ENCODE results near the gene CALD1.

The CALD1 gene

DNA sequence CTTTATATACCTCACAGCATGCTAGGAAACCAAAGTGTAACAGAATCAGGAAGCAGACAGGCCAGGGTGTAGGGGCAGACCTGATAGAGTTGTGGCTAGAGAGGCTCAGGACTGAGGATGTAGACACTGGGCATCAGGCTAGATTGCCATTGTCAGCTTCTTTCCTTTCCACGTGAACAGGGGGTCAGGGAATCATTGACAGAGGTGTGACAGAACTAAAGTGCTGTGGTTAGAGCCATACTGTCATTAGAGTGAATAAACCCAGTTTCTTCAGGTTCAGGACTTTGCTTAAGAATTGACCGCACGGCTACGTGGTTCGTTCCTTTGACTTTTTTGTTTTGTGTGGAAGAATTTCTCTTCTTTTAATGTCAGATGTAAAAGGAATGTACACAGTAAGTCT is 90.7 kb downstream of the CALD1 start:
- DNase-seq, result no peak

DNA sequence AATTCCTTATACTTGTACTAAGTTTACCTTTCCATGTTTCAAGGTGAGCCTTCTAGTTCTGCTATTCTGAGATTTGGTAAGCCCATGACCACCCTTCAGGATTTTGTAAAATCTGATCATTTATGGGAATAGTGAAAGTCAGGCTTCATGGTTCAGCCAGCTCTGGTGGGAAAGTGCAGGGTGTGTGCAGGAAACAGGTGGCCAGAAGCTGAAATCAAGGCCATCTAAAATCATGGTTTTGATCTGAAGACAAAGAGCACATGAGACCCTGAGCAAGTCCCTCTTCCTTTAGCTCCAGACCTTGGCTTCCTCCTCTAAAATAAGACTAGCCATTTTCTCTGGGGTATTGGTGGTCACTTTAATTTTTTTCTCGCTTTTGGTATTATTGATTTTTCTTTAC is 91.3 kb downstream of the CALD1 start:
- DNase-seq, result no peak

GRCh38 chr7:134873253-134873652 is 93.8 kb downstream of the CALD1 start:
- DNase-seq, result no peak

GRCh38 chr7:134874407-134874806 is 95.0 kb downstream of the CALD1 start:
- no peak for DNase-seq

DNA sequence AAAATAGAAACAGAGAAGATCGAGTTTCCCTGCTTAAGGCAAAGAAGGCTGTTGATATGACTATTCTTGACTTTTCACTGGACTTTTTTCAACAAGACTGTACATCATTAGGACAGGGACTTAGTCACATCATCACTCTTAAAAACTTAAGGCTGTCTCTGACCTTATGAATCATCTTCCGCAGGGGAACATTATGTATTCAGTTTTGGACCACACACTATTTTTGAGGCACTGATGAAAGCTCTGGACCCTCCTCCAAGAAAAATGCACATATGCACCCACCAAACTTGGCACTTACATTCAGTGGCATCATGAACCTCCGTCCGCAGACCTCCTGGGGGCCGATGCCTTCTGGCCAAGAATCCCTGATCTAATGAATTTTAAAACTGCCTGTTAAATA is 96.4 kb downstream of the CALD1 start:
- DNase-seq, result no peak

- DNase-seq, result no peak
These were observed 99.4 kb downstream of the CALD1 start for GRCh38 chr7:134878746-134879357.

DNA sequence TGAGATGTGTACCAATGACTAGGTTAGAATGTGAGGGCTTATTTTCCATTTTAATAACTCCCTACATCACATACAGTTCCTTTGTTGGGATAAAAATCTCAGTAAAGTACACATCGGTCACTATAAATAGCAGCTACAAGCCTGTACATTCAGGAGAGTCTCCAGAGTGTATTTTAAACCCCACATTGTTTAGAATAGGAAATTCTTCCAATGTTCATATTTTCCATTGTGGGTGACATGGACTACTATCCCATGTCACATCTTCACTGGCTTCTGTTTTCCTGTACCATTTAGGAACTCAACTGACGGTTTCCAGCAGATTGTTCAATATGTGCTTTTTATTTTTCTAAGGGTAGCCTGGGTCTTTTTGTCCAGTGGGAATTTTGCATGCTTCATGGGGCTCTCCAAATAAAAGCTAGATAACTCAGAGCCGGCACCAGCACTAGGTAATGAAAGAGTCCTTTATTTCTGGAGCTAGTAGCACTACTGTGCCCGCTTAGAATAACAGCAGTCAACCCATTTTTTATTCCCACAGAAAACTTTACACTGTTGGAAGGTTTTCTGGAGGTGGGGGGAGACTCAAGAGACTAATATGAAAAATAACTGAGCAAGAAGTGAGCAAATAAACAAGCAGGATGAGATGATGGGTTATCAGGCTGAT is 100.5 kb downstream of the CALD1 start:
- no peak for DNase-seq

- no peak for DNase-seq
These were observed 103.0 kb downstream of the CALD1 start for GRCh38 chr7:134882481-134882880.

DNA sequence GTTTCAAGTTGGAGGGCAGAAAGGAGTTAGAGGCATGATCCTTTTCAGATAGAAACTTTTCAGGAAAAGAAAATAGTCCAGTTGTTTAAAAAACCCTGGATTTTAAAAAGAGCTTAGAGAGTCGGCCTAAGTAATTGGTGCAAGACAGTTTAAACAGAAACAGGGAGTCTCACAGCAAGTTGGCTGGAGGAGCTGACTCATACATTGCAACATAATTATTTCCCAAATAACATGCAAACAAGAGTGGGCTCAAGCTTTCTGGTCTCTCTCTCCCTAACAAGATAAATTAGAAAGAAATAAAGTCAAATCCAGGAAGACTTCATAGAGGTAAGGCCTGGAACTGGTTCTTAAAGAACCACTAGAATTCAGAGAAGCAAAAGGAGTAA is 106.5 kb downstream of the CALD1 start:
- no peak for DNase-seq

DNA sequence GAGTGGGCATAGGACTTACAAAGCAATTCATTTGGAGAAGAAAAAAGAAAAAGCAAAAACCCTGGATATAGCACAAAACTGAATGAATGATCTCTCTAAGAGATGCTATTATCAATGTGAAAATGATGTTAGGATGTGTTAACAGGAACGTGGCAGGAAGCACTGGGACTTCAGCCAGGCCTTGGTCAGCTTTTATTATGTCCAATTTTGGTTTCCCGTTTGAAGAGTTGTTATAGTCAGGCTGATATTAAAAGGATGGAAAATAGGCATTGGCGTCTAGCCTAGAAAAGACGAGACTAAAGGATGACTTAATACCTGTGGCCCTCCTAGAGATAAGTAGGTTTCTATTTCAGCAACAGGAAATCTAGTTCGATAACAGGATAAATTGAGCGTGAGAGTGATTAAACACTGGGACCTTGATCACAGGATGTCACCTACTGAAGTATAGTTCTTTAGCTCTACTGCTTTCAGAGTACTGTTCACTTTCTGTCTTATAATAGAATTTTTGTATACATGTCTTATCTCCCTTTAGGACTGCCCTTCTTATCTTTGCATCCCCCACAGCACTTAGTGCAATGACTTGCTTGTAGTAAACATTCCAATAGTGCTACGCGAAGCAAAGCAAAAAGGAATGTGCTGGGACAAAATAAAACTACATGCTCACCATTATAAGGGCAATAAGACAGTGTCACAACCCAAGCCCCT is 107.1 kb downstream of the CALD1 start:
- DNase-seq, result no peak

- no peak for DNase-seq
These were observed 108.1 kb downstream of the CALD1 start for GRCh38 chr7:134887523-134887922.

DNA sequence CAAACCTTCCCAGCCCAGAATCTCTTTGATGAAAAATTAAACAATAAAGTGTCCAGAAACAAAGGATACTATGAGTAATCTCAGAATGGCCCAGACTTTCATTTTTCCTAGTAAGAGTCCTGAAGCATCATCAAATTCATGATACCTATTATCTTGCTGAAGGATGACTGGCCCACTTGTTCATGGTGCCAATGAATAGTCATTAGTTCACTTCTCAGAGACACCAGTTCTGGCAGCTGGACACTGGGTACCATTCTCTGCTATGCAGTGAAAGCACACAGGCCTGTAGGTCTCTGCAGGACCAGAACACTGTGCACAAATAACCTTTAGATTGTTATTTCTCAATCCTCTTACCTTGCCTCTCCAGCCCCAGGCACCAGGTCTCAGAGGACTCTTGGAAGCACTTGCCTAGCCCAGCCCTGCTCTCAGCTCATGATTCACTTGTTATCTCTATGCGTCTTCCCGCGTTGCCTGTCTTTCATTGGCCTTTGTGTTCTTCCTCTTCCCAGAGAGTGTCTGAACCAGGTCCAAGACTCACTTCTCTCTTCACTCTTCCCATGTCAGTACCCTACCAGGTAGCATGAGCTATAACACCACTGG is 108.8 kb downstream of the CALD1 start:
- no peak for DNase-seq

- DNase-seq, result no peak
These were observed 111.1 kb downstream of the CALD1 start for GRCh38 chr7:134890246-134891240.

- DNase-seq, result no peak
These were observed 111.8 kb downstream of the CALD1 start for GRCh38 chr7:134891262-134891695.

- DNase-seq, result no peak
These were observed 112.6 kb downstream of the CALD1 start for GRCh38 chr7:134891696-134892678.

DNA sequence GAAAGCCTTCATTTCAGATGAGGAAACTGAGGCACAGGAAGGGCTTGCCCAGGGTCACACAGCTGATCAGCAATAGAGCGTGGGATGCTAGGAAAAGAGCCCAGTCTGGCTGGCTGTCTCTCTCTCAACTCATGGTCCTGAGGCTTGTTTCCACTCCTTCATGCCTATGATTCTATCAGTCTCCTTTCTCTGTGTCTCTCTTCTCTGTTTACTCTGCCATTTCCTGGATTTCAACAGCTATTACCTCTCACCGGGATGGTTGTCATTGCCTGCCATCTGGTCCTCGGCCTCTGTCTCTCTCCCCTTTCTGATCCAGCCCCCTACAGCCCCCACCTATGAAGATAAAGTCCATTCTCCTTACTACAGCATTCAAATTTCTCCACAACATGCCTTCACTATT is 113.5 kb downstream of the CALD1 start:
- no peak for DNase-seq

DNA sequence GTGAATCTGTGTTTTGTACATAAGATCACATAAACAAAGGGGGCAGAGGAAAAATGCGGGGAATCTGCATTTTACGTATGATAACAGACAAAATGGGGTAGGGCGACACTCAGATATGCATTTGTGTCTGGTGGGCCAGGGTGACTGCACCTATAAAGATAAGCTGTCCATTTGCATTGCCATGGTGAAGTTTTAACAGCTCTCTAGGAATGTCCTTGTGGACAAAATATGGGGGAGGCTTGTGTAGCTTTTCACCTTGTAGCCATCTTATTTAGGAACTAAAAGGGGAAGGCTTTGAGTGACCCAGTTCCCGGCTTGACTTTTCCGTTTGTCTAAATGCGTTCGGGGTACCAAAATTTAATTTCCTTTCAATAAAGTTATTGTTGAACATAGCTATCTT is 114.5 kb downstream of the CALD1 start:
- DNase-seq, result no peak

- DNase-seq, result no peak
These were observed 115.5 kb downstream of the CALD1 start for GRCh38 chr7:134894928-134895327.

DNA sequence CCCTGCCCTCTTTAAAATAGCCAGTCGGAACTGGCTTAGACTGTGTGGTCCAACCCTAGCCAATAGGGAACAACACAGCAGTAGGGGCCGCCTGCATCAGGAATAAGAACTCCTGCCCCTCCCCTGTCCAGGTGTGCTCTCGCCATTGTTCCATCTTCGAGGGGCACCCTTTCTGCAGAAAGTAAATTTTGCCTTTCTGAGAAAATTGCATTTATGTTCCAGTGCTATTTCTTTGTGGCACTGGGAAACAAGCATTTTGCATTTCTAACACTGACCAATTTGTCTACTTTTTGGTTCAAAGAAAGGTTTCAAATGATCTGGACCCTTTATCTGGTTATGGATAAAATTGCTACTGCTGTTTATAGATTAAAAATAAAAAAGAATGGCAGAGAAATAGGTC is 116.6 kb downstream of the CALD1 start:
- no peak for DNase-seq

DNA sequence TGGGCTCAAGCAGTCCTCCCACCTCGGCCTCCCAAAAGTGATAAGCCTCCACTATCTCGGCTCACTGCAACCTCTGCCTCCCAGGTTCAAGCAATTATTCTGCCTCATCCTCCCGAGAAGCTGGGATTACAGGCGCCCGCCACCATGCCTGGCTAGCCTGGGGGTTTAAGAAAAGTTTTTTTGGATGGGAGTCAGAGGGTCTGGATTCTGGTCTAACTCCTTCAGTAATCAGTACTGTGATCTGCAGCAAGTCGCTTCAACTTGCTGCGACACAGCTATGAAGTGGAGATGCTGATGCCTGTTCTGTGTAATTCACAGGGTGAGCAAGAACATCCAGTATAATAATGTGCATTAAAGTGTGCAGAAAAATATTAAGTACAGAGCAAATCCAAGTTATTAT is 118.5 kb downstream of the CALD1 start:
- DNase-seq, result no peak

DNA sequence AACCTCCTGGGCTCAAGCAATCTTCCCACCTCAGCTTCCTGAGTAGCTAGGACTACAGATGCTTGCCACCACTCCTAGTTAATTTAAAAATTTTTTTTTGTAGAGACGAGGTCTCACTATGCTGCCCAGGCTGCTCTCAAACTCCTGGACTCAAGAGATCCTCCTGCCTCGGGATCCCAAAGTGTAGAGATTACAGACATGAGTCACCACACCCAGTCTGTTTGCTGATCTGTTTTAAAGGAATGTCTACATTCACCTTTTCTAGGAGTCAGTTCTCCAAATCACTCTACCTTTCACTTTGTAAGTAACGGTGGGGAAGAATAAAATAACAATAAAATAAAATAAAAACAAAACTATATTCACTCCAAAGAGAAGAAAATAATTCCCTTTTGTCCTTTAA is 120.3 kb downstream of the CALD1 start:
- DNase-seq, result no peak
